Measurements from ENCODE around the gene C11orf68.

DNA sequence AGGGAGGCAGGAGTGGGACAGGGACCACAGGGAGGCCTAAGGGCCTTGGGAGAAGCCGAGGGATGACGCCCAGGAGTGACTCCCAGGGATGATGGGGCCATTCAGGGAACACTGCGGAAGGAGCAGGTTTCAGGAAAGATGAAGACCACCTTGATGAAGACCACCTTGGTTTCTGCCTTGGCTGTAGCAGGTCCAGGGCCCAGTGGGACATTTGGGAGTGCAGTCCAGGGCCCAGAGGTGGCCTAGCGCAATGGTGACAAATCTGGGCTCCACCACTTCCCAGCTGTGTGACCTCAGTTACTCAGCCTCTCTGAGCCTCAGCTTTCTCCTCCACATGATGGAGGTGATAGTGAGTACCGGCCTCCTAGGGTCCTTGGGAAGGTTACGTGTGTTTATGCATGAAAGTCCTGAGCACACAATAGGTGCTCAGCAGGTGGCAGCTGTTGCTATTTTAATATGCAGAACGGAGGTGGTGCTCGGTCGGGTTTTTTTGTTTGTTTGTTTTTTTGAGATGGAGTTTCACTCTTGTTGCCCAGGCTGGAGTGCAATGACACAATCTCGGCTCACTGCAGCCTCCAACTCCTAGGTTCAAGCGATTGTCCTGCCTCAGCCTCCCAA is 27.2 kb upstream of the C11orf68 start:
- TF ChIP-seq POLR2A (IDR thresholded peaks at IDR 0.05) = no peak
- TF ChIP-seq, protein P1, sequence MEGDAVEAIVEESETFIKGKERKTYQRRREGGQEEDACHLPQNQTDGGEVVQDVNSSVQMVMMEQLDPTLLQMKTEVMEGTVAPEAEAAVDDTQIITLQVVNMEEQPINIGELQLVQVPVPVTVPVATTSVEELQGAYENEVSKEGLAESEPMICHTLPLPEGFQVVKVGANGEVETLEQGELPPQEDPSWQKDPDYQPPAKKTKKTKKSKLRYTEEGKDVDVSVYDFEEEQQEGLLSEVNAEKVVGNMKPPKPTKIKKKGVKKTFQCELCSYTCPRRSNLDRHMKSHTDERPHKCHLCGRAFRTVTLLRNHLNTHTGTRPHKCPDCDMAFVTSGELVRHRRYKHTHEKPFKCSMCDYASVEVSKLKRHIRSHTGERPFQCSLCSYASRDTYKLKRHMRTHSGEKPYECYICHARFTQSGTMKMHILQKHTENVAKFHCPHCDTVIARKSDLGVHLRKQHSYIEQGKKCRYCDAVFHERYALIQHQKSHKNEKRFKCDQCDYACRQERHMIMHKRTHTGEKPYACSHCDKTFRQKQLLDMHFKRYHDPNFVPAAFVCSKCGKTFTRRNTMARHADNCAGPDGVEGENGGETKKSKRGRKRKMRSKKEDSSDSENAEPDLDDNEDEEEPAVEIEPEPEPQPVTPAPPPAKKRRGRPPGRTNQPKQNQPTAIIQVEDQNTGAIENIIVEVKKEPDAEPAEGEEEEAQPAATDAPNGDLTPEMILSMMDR (IDR thresholded peaks at IDR 0.05) = no peak

Data from thyroid gland (tissue), 4 donors.